AG08396 (cell line): ENCODE measurements around the gene RAD51AP2.
"Not testable (repeated sequence)": the region's sequence is repeated elsewhere in the genome, so short reads cannot be mapped to it uniquely, and the experiment has no call there.

Experiments
- DNase-seq: peaks from one replicate; pipeline ENCODE4 v3.0.0; 2012; ENCODE audit warnings: low spot score, mixed read lengths

The RAD51AP2 gene

DNA sequence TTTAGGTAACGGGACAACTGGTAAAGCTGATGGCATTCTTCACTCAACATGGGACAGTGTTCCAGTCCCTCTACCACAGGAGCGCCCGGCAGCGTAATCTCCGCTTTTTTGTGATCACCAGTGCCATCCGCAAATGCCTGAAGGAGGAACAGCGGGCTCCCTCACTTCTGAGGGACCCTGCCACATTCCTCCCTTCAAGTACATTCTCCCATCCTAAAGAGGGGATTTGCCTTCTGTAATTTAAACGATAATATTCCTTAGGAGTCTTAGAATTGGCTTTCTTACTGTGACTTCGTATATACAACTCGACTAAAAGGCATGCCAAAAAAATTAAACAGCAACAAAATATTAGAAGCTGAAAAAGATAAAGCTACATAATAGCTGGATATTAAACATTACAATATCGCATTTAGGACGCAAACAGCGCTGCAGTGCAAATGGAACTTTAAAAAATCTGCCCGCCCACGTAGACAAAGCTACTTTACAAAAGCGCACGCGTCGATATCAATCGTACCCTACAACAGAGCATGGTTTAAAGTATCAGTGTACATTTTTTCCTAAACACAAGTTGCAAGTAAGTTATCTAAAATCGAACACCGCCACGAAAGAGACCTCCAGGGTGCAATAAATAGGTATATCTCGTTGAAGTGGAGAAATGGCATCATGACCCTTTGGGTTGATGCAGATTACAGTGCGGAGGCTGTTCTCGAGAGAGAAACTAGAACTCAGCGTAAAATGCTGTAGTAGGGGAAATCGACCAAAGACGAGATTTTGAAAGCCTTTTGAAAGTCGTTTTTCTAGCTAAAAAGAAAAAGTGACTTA, 20.0 kb upstream of the RAD51AP2 start:
- DNase-seq = no peak

DNA sequence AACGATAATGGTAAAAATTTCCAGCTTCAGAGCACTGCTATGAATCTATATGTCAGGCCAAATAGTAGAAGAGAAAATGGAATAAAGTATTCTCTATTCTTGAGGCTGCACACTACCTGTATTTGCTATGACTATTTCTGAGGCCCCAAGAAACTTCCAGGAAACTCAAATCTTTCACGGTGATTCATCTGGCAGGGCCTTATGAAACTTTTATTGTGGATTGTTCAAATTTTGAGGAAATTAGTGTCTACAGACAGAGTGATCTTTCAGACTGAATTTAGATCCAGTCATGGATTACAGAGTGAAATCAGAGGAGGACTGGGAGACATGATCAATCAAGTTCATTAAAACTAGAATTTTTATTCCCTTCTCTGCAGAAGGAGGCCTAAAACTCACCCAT, 18.2 kb upstream of the RAD51AP2 start:
- DNase-seq = no peak

DNA sequence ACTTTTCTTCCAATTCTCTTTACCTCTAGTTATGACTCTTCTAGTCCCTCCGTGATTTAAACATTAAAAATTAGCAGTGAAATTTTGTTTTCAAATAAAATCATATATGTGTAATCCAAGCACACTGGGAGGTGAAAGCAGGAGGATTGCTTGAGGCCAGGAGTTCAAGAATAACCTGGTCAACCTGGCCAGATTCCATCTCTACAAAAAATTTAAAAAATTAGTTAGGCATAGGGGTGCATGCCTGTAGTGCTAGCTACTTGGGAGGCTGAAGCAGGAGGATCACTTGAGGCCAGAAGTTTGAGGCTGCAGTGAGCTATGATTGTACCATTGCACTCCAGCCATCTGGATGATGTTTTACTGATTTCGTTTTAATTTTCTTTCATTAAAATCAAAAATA, 15.3 kb upstream of the RAD51AP2 start:
- no peak for DNase-seq

DNA sequence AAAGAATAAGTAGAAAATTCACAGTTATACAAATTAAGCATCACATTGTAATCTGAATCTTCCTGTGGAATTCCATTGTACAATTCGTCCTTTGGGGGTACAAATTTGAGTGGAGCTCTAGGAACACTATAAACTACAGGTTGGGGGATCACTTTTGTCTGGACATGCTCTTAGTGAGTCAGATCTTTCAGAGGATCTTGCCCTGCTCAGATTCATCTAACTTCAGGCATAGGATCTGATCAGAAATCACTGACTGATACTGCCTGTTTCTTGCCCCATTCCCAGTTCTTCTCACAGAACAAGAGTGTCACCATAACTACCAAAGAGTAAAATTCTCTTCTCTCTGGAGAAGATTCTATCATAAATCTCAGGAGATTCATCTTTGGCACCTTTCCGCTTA, 11.5 kb upstream of the RAD51AP2 start:
- DNase-seq = no peak

DNA sequence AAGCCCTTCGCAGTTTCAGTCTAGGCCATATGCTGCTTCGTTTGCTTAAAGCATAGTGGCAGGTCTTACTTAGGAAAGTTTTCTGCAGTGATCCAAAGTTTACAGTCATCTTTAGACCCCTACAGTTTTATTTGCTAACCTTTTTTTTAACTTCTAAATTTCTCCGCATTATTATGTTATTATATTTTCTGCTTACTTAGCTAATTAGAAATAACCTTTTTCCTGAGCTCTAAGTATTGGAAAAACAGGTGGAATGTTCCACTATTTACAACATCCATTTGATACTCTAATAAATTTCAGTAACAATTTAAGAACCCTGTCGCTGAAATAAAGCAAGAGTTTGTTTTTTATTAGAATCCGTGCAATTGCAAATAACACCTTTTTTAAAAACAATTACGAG, 4.1 kb upstream of the RAD51AP2 start:
- no peak for DNase-seq

DNA sequence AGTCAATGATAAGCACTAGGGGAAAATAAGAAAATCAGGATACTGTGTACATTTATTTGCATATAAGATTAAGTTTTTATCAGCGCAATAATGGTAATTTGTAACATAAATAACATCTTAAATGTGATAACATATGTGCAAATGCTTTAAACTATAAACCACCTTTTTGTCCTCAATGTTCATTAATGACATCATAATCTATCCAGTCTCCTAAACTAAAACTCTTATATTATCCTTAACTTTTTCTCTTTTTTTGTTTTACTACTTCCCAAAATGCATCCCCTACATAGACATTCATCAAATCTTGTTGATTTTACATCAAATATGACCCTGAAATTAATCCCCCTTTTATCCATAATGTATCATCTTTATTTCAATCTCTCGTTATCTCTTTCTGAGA, 3.4 kb upstream of the RAD51AP2 start:
- DNase-seq = no peak

DNA sequence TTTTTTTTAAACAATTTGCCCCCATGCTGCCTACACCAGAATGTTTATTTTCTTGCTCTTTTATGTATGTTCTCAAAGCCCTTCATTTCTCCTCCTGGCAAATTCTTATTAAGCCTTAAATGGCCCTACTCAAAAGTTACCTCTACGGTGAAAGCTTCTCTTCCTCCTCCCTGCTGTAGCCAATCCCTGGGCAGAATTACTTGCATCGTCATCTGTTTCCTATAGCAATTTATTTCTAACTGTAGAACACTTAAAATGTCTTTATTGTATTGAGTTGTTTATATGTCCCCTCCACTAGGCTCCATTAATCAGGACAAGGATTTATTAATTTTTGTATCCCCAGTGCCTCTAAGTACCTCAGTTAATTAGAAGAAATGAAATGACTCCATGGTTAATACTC, 2.5 kb upstream of the RAD51AP2 start:
- no peak for DNase-seq

DNA sequence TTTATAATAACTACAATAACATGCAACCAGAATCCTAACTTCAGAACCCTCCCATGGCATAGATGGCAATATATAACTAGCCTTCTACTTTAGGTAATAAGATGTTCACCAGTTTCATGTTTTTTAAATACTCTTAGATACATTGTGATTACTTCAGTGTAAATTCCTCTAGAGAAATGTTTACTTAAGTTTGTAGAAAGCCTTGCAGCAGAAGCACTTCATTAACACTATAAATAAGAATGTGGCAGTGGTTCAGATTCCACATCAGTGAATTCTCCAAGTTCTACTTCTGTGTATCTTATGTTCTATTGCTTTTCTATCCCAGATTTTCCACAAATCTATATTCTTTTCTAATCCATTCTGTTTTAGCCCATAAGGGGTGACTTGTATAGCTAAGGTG, 1.2 kb upstream of the RAD51AP2 start:
- DNase-seq = no peak

DNA sequence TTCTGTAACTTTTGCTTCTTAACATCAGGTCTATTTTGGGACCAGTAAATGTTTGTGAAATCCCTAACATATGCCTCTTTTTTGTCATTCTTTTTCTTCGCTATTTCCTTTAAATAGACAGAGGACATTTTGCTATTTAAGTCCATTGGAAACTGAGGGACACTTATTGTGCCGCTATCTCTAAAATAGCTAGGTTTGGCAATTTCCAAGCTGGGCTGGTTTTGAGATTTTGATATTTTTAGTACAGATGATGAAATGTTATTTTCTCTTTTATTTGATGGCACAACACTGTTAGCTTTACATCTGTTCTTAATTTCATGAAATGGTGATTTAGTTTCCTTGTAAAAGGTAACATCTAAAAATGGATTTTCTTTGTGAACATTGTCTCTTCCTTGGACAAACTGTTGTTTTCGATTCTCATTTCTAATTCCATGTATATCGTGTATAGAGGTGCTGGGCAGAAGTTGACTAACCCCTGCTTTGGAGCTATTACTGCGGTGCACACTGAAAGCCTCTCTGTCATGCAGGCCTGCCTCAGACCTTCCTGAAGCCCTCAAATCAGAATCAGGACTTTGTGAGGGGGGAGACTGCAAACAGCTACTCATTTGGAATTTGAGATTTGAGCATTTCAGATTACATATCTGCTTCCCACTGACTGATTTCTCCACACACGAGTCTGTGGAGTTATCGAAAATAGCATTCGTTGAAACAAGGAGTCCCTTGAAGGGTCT, 594 bp downstream of the RAD51AP2 start:
- no peak for DNase-seq

DNA sequence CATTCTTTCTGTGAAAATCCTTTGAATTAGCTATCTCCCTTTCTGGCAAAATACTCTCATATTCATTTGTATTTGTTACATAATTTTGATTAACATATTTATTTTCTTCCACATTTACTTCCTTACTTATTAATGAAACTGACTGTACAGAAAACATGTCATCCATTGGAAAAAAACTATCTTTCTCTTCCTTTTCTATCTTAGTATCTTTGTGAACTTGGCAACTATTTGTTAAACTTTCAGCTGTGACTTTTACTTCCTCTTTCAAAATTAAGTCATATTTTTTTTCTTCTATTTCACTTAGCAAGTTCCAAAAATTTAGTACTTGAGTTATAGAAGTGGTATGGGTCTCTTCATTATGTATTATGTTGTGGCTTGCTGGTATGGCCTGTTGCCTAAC, 2.6 kb downstream of the RAD51AP2 start:
- no peak for DNase-seq

DNA sequence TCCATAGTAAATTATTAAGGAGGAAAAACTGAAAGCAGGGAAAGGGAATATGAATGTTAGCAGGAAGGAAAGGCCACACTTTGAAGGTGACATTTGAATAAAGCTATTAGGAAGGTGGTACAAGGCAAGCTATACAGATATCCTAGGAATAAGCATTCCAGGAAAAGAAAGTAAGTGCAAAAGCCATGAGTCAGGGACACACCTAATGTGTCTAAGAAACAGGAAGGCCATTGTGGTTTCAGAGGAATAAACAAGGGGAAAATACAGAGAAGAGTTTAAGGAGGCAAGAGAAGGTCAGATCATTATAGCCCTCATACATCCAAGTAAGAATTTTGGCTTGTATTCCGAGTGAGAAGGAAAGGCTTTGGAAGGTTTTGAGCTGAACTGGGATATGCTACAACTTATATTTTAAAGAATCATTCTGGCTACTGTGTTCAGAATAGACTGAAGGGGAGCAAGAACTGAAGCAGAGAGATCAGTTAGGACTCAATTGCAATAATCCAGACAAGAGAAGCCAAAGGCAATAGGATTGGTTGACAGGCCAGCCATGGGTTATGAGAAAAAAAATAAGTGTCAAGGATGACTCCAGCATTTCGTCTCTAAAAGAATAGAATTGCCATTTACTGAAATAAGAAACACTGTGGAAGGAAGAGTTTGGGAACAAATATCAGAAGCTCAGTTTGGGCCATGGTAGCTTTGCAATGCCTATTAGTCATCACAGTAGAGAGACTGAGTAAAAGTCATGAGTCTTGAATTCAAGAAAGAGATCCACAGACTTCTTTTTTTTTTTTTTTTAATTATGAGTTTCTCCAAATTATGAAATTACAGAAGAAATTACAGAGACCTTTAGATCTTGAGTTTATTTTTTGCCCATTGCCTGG, 11.3 kb downstream of the RAD51AP2 start:
- DNase-seq = no peak

DNA sequence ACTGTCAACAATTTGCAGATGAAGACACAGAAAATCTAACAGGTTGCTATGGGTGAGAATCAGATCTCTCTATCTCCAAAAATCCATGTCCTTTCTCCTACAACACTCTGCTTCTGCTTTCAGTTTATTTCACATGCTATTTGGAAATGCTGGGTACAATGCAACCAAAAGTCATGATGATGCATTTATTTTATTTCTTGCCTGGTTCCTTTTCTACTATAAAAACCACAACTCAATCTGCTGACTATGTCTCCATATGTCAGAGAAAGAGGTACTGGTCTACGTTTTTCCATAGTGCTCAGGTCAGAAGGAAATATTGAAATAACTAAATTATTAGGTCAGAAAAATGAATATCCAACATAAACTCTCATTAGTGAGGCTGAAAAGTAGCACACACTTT, 20.5 kb downstream of the RAD51AP2 start:
- no peak for DNase-seq

DNA sequence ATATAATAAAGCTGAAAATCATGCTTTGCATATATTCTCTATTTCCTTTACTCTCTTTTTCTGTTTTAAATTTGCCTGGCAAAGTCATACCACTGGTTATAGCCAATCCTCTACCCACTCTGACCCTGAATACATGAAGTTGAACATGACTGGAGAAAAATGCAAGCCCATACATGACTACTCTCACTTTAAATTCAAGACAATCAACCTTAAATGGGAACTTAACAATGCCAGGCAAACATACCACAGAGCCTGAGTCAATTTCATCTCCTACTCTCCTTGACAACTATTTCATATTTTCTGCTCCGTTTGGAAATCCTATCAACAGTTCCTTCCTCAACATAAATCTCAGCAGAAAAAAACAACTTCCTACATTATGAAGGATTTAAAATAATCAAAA, 22.6 kb downstream of the RAD51AP2 start:
- DNase-seq = no peak

DNA sequence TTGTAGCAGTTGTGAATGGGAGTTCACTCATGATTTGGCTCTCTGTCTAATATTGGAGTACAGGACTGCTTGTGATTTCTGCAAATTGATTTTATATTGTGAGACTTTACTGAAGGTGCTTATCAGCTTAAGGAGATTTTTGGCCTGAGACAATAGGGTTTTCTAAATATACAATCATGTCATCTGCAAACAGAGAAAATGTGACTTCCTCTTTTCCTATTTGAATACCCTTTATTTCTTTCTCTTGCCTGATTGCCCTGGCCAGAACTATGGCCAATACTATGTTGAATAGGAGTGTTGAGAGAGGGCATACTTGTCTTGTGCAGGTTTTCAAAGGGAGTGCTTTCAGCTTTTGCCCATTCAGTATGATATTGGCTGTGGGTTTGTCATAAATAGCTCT, 28.1 kb downstream of the RAD51AP2 start:
- DNase-seq = not testable (repeated sequence)

DNA sequence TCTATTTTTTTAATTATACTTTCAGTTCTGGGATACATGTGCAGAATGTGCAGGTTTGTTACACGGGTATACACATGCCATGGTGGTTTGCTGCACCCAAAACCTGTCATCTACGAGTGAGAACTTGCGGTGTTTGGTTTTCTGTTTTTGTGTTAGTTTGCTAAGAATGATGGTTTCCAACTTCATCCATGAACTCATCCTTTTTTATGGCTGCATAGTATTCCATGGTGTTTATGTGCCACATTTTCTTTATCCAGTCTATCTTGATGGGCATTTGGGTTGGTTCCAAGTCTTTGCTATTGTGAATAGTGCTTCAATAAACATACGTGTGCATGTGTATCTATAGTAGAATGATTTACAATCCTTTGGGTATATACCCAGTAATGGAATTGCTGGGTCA, 29.6 kb downstream of the RAD51AP2 start:
- DNase-seq = not testable (repeated sequence)

DNA sequence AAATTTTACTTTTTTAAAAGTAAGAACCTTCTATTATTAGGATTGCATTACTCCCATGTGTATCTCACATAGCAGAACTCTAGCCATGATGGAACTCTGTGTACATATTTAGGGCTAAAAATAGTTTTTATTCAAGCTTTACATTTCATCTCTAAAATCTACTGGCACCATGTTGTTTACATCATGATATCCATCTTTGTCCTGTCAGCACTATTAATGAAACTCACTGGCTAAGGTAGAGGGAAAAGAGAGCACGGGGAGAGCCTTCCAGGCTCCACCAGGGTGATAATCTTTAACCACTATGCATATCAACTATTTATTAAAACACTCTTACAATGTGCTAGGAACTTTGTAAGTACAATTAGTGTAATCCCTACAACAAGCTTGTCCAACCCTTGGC, 34.7 kb downstream of the RAD51AP2 start:
- no peak for DNase-seq

DNA sequence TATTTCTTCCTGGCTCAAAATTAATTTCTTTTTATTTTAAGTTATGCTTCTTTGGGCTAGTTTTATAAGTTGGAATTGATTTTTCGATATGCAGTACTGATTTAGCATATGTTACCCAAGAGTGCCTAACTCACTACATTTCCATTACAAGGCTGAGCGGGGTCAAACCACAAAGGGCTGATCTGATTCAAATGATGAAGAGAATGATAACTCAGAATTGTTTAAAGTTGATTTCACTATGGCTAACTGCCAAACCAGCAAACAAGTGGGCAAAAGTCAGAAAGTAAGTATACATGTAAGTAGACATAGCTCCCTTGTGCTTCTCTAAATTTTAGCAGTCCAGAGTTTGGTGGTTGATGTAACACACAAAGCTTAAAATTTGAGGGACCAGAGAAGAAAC, 35.6 kb downstream of the RAD51AP2 start:
- no peak for DNase-seq

DNA sequence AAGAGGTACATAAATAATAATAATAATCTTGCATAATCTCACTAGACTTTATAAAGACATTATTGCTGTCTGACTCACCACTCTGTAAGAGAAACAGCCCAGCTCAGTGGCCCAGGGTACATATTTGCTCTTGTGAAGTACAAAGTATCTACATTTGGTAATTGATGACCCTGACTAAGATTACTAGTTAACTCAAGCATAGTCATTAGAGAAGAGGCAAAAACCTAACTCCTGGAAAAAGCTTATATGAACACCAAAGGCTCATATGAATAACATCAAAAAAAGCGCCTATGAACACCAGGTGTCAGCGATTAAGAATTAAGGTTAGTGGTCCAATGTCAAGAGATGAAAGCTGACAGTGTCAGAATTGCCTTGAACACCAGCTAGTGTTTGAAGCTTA, 38.4 kb downstream of the RAD51AP2 start:
- no peak for DNase-seq

DNA sequence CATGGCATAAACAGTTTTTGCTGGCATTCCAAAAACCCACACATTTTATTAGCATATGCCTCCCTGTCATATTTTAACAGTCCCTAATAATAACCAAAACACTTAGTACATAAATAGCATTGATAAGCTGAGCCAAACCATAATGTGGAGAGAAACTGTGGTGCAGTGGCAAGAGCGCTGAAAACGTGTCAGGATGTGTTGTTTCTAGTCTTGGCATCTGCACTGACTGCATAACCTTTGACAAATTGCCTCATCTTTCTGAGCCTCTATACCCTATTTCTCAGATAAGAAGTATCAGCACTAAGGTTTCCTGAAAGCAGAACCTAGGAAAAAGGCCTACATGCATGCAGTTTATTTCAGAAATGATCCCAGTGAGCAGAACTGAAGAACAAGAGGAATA, 41.4 kb downstream of the RAD51AP2 start:
- DNase-seq = no peak

DNA sequence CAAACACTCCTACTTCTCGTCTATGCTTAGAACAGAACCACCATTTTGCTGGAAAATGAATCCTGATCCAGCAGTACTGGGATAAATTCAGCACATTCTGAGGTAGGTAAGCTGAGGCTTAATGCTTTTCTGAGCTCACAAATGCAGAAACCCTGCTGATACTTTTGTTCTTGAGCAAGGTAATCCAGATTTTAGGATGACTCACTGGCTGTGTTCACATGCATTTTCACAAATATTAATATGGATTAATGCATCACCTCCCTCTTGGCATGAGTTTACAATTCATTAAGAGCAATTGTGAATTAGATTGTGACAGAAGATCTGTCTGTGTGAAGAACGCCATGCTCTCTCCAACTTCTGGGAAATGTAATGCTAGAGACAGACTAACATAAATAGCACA, 42.2 kb downstream of the RAD51AP2 start:
- no peak for DNase-seq

DNA sequence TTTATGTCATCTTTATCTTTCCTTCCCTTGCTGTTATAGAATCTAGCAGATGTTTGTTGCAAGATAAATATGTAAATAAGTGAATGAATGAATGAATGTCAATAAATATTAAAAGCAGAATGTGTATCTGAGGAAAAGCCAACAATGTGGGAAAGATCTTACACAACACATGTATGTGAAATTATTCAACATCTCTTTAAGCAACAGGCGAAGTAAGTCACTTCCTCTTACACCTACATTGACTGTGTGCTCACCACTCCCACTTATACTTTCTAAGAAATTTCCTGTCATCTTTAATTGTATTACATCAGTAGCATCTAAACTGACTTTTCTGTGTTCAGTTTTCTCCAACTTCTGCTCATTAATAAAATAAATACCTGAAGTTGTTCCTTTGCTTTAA, 43.0 kb downstream of the RAD51AP2 start:
- DNase-seq = no peak

DNA sequence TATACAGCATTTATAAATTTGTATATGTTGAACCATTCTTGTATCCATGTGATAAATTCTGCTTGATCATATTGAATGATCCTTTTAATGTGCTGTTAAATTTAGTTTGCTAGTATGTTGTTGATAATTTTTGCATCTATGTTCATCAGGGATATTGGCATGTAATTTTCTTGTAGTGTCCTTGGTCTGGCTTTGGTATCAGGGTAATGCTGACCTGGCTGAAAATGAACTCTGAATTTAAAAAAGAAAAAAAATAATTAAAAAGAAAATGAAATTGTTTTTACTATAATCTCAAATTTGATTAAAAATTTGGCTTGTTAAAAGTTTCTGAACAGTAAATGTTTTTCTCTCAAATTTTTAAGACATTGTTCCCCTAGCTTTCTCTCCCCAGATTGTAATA, 46.3 kb downstream of the RAD51AP2 start:
- no peak for DNase-seq
